DOHH2 (cell line): ENCODE data around the gene ASXL1.

Experiments
- CTCF ChIP-seq: fragments of 200-600 bp; sonication (generic); IDR thresholded peaks from one replicate; pipeline ENCODE4 v1.5.1; 2014; ENCODE audit warnings: antibody characterized with exemption, mild to moderate bottlenecking, low read depth, low read length; ENCODE audit not compliant: poor library complexity, severe bottlenecking
- EZH2phosphoT487 ChIP-seq: fragments of 200-600 bp; sonication (generic); IDR thresholded peaks from 2 replicates; pipeline ENCODE4 v1.6.1; 2017; ENCODE audit warnings: borderline replicate concordance, mild to moderate bottlenecking, antibody characterized with exemption, low read length, moderate library complexity, mixed read lengths

- TF ChIP-seq CTCF (no peak), EZH2phosphoT487 (no peak)
These were observed 125.5 kb downstream of the ASXL1 start for GRCh38 chr20:32483351-32484224.
